Astrocyte (in vitro differentiated cells and primary cell): ENCODE data around the gene MBNL2. TPM values are rescaled to one million over a fixed set of nuclear protein-coding genes. Genes with fewer than 3 reads are reported as not detected.

Experiments
- DNase-seq: peaks from one replicate; pipeline ENCODE4 v3.0.0-alpha.2; 2010; ENCODE audit warnings: low read depth
- FAIRE-seq: peaks from 2 replicates; lab custom pipeline; 2011; peaks lifted over from hg19 to GRCh38; lab: Jason Lieb, UNC
- H2AFZ ChIP-seq: 2 replicates; pipeline ENCODE4 v1.6.0; 2012; ENCODE audit warnings: low read depth, low read length, inconsistent platforms
- H3K27ac ChIP-seq: 2 replicates; pipeline ENCODE4 v1.5.1; 2011; ENCODE audit warnings: low read depth, low read length, inconsistent platforms
- H3K27me3 ChIP-seq: 2 replicates; pipeline ENCODE4 v1.6.0; 2011; ENCODE audit warnings: low read length, inconsistent platforms; ENCODE audit not compliant: insufficient read depth
- H3K36me3 ChIP-seq: 2 replicates; pipeline ENCODE4 v1.5.1; 2011; ENCODE audit warnings: low read length, inconsistent platforms; ENCODE audit not compliant: insufficient read depth
- H3K4me1 ChIP-seq: 2 replicates; pipeline ENCODE4 v1.5.1; 2011; ENCODE audit warnings: low read length, inconsistent platforms; ENCODE audit not compliant: insufficient read depth
- H3K4me2 ChIP-seq: 2 replicates; pipeline ENCODE4 v1.6.0; 2012; ENCODE audit warnings: low read length, inconsistent platforms
- H3K4me3 ChIP-seq: 2 replicates; pipeline ENCODE4 v1.5.1; 2011; ENCODE audit warnings: low read depth, mild to moderate bottlenecking, low read length, inconsistent platforms; ENCODE audit not compliant: insufficient read depth
- H3K79me2 ChIP-seq: 2 replicates; pipeline ENCODE4 v1.6.0; 2012; ENCODE audit warnings: mild to moderate bottlenecking, low read length, inconsistent platforms; ENCODE audit not compliant: insufficient read depth
- H3K9ac ChIP-seq: 2 replicates; pipeline ENCODE4 v1.6.0; 2012; ENCODE audit warnings: mild to moderate bottlenecking, low read length, inconsistent platforms
- H3K9me3 ChIP-seq: 2 replicates; pipeline ENCODE4 v1.5.1; 2012; ENCODE audit warnings: low read depth, mild to moderate bottlenecking, low read length, inconsistent platforms; ENCODE audit not compliant: insufficient read depth
- H4K20me1 ChIP-seq: 2 replicates; pipeline ENCODE4 v1.6.0; 2012; ENCODE audit warnings: low read length, inconsistent platforms; ENCODE audit not compliant: insufficient read depth
- H3K27ac Mint-ChIP-seq: one replicate; pipeline ENCODE4 v1.8.0; 2021; ENCODE audit warnings: mild to moderate bottlenecking, mixed read lengths; ENCODE audit not compliant: unreplicated experiment
- H3K27me3 Mint-ChIP-seq: one replicate; pipeline ENCODE4 v1.8.0; 2021; ENCODE audit warnings: low read depth, mixed read lengths; ENCODE audit not compliant: unreplicated experiment
- H3K36me3 Mint-ChIP-seq: one replicate; pipeline ENCODE4 v1.8.0; 2021; ENCODE audit warnings: low read depth, mixed read lengths; ENCODE audit not compliant: unreplicated experiment
- H3K4me1 Mint-ChIP-seq: one replicate; pipeline ENCODE4 v1.8.0; 2021; ENCODE audit warnings: low read depth, mixed read lengths; ENCODE audit not compliant: unreplicated experiment
- H3K4me3 Mint-ChIP-seq: one replicate; pipeline ENCODE4 v1.8.0; 2021; ENCODE audit warnings: mild to moderate bottlenecking, moderate library complexity, mixed read lengths; ENCODE audit not compliant: unreplicated experiment
- H3K9me3 Mint-ChIP-seq: one replicate; pipeline ENCODE4 v1.8.0; 2021; ENCODE audit warnings: mild to moderate bottlenecking, mixed read lengths; ENCODE audit not compliant: unreplicated experiment
- EZH2 ChIP-seq: IDR thresholded peaks from 2 replicates; pipeline ENCODE4 v1.6.1; 2012; ENCODE audit warnings: mild to moderate bottlenecking, low read length, inconsistent platforms; ENCODE audit not compliant: insufficient read depth
- total RNA-seq: library from RNA; stranded (reverse); gene quantifications from 2 replicates; pipeline ENCODE4 v1.2.1, GENCODE V29; 2021
- TF ChIP-seq, protein P1 (sequence below): IDR thresholded peaks from 2 replicates; pipeline ENCODE4 v1.5.1; 2011; ENCODE audit warnings: low read depth, mild to moderate bottlenecking, inconsistent platforms, low read length, moderate library complexity; ENCODE audit not compliant: insufficient read depth

MBNL2 gene
- total RNA-seq, 1 donor from 2014 or later, result 66.5 TPM

GRCh38 chr13:97369261-97369893 is 147.2 kb downstream of the MBNL2 start:
- peaks cover 17% of the 10 kb centered on the region for H3K4me1 ChIP-seq
- peak overlapping the region; percentile 72 for H3K9ac ChIP-seq
- Mint-ChIP-seq H3K27me3 (no peaks in the 10 kb centered on the region), H3K27ac (peak overlapping the region; percentile 35), H3K4me1 (peaks cover 26% of the 10 kb centered on the region), H3K9me3 (no peaks in the 10 kb centered on the region), H3K4me3 (no peak overlapping the region), H3K36me3 (peaks cover 13% of the 10 kb centered on the region)
- peaks cover 19% of the 10 kb centered on the region for H3K36me3 ChIP-seq
- DNase-seq, result no peak
- peak overlapping the region; percentile 78 for H3K4me2 ChIP-seq
- no peaks in the 10 kb centered on the region for H3K27me3 ChIP-seq
- FAIRE-seq, result no peak
- H3K27ac ChIP-seq, result peak overlapping the region; percentile 29
- H2AFZ ChIP-seq, result no peak overlapping the region
- peaks cover 11% of the 10 kb centered on the region for H4K20me1 ChIP-seq
- no peaks in the 10 kb centered on the region for H3K9me3 ChIP-seq
- TF ChIP-seq EZH2, result no peak
- TF ChIP-seq, protein P1, sequence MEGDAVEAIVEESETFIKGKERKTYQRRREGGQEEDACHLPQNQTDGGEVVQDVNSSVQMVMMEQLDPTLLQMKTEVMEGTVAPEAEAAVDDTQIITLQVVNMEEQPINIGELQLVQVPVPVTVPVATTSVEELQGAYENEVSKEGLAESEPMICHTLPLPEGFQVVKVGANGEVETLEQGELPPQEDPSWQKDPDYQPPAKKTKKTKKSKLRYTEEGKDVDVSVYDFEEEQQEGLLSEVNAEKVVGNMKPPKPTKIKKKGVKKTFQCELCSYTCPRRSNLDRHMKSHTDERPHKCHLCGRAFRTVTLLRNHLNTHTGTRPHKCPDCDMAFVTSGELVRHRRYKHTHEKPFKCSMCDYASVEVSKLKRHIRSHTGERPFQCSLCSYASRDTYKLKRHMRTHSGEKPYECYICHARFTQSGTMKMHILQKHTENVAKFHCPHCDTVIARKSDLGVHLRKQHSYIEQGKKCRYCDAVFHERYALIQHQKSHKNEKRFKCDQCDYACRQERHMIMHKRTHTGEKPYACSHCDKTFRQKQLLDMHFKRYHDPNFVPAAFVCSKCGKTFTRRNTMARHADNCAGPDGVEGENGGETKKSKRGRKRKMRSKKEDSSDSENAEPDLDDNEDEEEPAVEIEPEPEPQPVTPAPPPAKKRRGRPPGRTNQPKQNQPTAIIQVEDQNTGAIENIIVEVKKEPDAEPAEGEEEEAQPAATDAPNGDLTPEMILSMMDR, result no peak
- H3K79me2 ChIP-seq, result no peaks in the 10 kb centered on the region
- H3K4me3 ChIP-seq, result peak overlapping the region; percentile 40

- Mint-ChIP-seq H3K27me3 (no peaks in the 10 kb centered on the region), H3K4me1 (peaks cover 23% of the 10 kb centered on the region), H3K36me3 (peaks cover 25% of the 10 kb centered on the region), H3K9me3 (no peaks in the 10 kb centered on the region), H3K27ac (no peak overlapping the region), H3K4me3 (no peak overlapping the region)
- no peak overlapping the region for H3K27ac ChIP-seq
- H3K27me3 ChIP-seq, result no peaks in the 10 kb centered on the region
- no peak for DNase-seq
- FAIRE-seq, result no peak
- no peaks in the 10 kb centered on the region for H3K79me2 ChIP-seq
- H3K36me3 ChIP-seq, result peaks cover 9% of the 10 kb centered on the region
- H3K9me3 ChIP-seq, result no peaks in the 10 kb centered on the region
- no peak overlapping the region for H3K9ac ChIP-seq
- no peak overlapping the region for H2AFZ ChIP-seq
- TF ChIP-seq, protein P1, result no peak
- TF ChIP-seq EZH2, result no peak
- no peak overlapping the region for H3K4me2 ChIP-seq
- peaks cover 6% of the 10 kb centered on the region for H4K20me1 ChIP-seq
- no peak overlapping the region for H3K4me3 ChIP-seq
- peaks cover 15% of the 10 kb centered on the region for H3K4me1 ChIP-seq
These were observed 149.5 kb downstream of the MBNL2 start for GRCh38 chr13:97371486-97372109.

DNA sequence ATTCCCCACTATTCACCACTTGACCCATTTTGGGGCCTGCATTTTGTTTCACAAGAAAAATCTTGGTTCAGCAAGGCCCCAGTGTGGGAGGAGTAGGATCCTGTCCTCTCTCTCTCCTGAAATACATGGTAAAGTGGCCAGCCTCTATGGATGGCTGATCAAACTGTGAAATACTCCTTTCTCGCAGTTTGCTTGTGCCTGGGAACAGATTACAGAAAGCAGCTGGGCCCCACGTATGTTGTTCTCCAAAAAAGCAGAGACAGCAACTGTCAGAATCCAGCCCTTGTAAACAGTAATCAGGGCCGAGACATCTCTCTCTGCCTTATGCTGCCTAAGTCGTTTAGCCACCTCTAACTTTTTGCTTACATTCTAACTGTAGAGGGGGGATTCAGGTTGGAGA is 150.8 kb downstream of the MBNL2 start:
- Mint-ChIP-seq H3K4me3 (no peak overlapping the region), H3K36me3 (peaks cover 21% of the 10 kb centered on the region), H3K4me1 (peaks cover 12% of the 10 kb centered on the region), H3K27me3 (no peaks in the 10 kb centered on the region), H3K27ac (no peak overlapping the region), H3K9me3 (no peaks in the 10 kb centered on the region)
- H3K36me3 ChIP-seq, result peaks cover 9% of the 10 kb centered on the region
- no peak overlapping the region for H3K4me3 ChIP-seq
- H3K79me2 ChIP-seq, result no peaks in the 10 kb centered on the region
- no peak overlapping the region for H3K9ac ChIP-seq
- H3K27me3 ChIP-seq, result no peaks in the 10 kb centered on the region
- H3K4me2 ChIP-seq, result no peak overlapping the region
- H3K9me3 ChIP-seq, result no peaks in the 10 kb centered on the region
- H3K27ac ChIP-seq, result no peak overlapping the region
- FAIRE-seq (no peak), DNase-seq (no peak)
- H4K20me1 ChIP-seq, result no peaks in the 10 kb centered on the region
- H2AFZ ChIP-seq, result no peak overlapping the region
- TF ChIP-seq EZH2, result no peak
- TF ChIP-seq, protein P1, result no peak
- H3K4me1 ChIP-seq, result peaks cover 2% of the 10 kb centered on the region
